HG03159 (cell line): Measurements from ENCODE around the gene TSHZ2.
"Not testable (repeated sequence)": the region's sequence is repeated elsewhere in the genome, so short reads cannot be mapped to it uniquely, and the experiment has no call there.

Experiments
- ATAC-seq: cut with Tn5 transposase; IDR thresholded peaks from one replicate; pipeline ENCODE4 v1.9.1; 2021; ENCODE audit warnings: mild to moderate bottlenecking, moderate library complexity; ENCODE audit not compliant: unreplicated experiment

Gene TSHZ2

GRCh38 chr20:53426766-53427312, 454.7 kb downstream of the TSHZ2 start:
- no peak for ATAC-seq

- ATAC-seq = no peak
Measured at GRCh38 chr20:53427951-53428350, 455.8 kb downstream of the TSHZ2 start.

GRCh38 chr20:53428588-53428987, 456.4 kb downstream of the TSHZ2 start:
- ATAC-seq = no peak

- no peak for ATAC-seq
Measured at GRCh38 chr20:53428996-53429395, 456.8 kb downstream of the TSHZ2 start.

GRCh38 chr20:53434662-53435061, 462.5 kb downstream of the TSHZ2 start:
- no peak for ATAC-seq

GRCh38 chr20:53436927-53437326, 464.8 kb downstream of the TSHZ2 start:
- not testable (repeated sequence) for ATAC-seq

GRCh38 chr20:53438368-53438767, 466.2 kb downstream of the TSHZ2 start:
- no peak for ATAC-seq

GRCh38 chr20:53439046-53439445, 466.9 kb downstream of the TSHZ2 start:
- no peak for ATAC-seq

- no peak for ATAC-seq
Measured at GRCh38 chr20:53439616-53440015, 467.5 kb downstream of the TSHZ2 start.

- ATAC-seq = no peak
Measured at GRCh38 chr20:53444401-53445149, 472.4 kb downstream of the TSHZ2 start.

GRCh38 chr20:53445321-53445731, 473.2 kb downstream of the TSHZ2 start:
- no peak for ATAC-seq

- ATAC-seq = no peak
Measured at GRCh38 chr20:53445932-53446331, 473.8 kb downstream of the TSHZ2 start.

GRCh38 chr20:53447316-53447715, 475.2 kb downstream of the TSHZ2 start:
- no peak for ATAC-seq

- no peak for ATAC-seq
Measured at GRCh38 chr20:53448426-53448825, 476.3 kb downstream of the TSHZ2 start.

- no peak for ATAC-seq
Measured at GRCh38 chr20:53448875-53449274, 476.7 kb downstream of the TSHZ2 start.

GRCh38 chr20:53453076-53453475, 480.9 kb downstream of the TSHZ2 start:
- ATAC-seq = no peak

GRCh38 chr20:53454675-53455276, 482.6 kb downstream of the TSHZ2 start:
- no peak for ATAC-seq

GRCh38 chr20:53463101-53463972, 491.2 kb downstream of the TSHZ2 start:
- ATAC-seq = no peak

- ATAC-seq = no peak
Measured at GRCh38 chr20:53466279-53466678, 494.1 kb downstream of the TSHZ2 start.

- ATAC-seq = no peak
Measured at GRCh38 chr20:53468587-53468986, 496.4 kb downstream of the TSHZ2 start.

GRCh38 chr20:53472859-53473258, 500.7 kb downstream of the TSHZ2 start:
- ATAC-seq = not testable (repeated sequence)
